NCI-H1417 treated with DMSO at 0.1 percent for 48 hours (cell line): ENCODE measurements around the gene FOLR2.

ENCODE experiments used
- DNase-seq: peaks from one replicate; lab custom pipeline; 2025; lab: John Stamatoyannopoulos, UW

Gene FOLR2

DNA sequence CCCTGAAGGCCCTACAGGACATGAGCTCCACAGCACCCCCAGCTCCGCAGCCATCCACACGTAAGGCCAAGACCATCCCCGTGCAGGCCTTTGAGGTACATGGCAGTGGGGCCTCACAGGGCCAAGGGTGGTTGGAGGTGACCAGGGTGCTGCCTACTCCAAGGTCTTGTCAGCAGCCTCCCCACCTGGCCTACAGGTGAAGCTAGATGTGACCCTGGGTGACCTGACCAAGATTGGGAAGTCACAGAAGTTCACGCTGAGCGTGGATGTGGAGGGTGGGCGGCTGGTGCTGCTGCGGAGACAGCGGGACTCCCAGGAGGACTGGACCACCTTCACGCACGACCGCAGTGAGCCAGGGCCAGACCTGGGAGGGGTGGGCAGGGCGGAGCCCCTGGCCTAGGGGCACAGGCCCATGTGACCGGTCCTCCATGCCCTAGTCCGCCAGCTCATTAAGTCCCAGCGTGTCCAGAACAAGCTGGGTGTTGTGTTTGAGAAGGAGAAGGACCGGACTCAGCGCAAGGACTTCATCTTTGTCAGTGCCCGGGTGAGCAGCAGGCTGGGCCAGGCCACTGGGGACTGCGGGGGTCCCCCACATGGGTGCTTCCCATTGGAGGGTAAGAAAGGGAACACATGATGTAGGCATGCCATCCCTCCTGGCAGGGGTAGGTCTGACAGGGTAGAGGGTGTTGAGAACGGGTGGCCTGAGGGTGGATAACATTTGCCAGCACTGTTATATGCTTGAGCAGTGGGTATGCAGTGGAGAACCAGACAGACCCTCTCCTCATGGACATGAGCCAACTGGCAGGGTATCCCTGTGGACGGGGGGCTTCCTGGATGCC lies 13.6 kb downstream of the FOLR2 start:
- no peak for DNase-seq

DNA sequence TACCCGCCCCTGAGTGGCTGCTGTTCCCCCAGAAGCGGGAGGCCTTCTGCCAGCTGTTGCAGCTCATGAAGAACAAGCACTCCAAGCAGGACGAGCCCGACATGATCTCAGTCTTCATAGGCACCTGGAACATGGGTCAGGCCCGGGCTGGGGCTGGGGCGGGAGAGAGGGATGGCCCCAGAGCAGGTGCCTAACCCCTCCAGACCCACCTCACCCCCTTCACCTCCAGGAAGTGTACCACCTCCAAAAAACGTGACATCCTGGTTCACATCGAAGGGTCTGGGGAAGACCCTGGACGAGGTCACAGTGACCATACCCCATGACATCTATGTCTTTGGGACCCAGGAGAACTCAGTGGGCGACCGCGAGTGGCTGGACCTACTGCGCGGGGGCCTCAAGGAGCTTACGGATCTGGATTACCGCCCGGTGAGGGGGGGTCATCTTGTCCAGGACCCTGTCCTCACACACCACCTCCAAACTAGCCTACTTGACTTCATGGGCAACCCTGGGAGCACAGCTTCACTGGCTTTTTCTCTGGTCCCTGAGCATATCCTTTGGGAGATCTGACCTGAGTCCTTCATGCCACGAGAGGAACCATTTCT lies 14.3 kb downstream of the FOLR2 start:
- no peak for DNase-seq

DNA sequence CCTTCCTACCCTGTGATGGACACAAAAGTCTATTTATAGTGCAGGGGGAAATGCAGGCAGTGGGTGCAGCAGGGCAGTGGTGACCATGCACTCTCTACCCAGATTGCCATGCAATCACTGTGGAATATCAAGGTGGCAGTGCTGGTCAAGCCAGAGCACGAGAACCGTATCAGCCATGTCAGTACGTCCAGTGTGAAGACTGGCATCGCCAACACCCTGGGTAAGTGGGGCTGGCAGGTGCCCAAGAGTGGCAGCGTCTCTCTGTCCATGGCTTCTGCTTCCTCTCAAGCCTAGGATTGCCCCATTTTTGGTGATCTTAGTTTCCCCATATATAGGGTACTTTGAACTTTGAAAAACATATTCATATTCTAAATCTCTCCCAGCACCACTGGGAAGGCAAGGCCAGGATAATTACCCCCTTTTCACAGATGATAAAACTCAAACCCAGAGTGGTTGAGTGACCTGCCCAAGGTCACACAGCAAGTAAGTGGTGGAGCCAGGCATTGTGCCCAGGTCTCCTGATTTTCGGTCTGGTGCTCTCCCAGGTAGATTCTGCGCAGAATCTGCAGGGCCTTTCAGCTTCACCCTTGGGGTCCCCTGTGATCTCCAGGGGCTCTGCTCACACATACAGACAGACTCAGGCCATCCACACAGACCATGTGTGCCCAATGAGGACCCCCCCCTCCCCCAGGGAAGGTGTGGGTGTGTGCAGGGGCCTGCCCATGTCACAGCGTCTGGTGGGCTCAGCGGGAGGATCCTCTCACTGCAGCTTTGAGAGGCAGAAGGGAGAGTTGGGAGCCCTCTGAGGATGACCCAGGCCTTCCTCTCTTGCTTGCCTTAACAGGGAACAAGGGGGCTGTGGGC lies 15.0 kb downstream of the FOLR2 start:
- DNase-seq = no peak

DNA sequence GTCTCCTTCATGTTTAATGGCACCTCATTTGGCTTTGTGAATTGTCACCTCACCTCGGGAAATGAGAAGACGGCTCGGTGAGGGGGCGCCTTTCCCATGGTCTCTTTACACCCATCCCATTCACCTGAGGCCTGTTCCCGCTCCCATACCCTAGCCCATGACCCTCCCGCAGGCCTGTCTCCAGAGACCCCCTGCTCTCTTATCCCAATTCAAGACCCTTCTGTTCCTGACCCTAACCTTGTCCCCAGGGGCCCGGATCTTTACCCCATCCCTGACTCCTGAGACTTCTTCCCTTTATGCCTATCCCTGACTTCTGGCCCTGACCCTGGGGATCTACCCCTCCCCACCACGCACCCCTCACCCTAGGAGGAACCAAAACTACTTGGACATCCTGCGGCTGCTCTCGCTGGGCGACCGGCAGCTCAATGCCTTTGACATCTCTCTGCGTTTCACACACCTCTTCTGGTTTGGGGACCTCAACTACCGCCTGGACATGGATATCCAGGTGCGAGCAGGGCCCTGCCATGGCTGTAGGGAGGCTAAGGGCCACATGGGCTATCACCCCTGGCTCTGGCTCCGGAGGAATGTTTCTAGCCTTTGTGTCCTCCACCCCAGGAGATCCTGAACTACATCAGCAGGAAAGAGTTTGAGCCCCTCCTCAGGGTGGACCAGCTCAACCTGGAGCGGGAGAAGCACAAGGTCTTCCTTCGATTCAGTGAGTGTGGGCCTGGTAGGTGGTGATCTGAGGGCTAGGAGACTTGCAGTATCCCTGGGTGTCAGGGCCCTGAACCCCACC lies 15.9 kb downstream of the FOLR2 start:
- no peak for DNase-seq

DNA sequence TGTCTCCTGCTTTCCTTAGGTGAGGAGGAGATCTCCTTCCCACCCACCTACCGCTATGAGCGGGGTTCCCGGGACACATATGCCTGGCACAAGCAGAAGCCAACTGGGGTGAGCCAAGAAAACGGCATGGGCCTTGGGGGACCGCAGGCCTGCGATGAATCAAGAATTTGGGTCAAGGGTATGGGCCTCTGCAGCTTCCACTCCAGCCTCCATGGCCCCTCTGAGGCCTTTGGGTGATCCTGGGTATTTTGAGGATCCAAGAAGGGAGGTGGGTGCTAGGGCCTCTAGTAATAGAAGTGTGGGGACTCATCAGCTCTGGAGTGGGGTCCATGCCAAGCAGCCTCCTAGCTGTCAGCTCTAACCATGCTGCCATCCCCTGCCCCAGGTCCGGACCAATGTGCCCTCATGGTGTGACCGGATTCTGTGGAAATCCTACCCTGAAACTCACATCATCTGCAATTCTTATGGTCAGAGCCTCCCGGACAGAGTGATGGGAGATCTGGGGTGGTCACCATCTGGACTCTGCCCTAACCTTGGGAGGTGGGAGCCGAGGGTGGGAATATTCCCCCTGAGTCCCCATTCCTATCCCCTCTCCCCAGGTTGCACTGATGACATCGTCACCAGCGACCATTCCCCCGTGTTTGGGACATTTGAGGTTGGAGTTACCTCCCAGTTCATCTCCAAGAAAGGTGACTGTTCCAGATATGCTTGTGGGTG lies 16.6 kb downstream of the FOLR2 start:
- no peak for DNase-seq

DNA sequence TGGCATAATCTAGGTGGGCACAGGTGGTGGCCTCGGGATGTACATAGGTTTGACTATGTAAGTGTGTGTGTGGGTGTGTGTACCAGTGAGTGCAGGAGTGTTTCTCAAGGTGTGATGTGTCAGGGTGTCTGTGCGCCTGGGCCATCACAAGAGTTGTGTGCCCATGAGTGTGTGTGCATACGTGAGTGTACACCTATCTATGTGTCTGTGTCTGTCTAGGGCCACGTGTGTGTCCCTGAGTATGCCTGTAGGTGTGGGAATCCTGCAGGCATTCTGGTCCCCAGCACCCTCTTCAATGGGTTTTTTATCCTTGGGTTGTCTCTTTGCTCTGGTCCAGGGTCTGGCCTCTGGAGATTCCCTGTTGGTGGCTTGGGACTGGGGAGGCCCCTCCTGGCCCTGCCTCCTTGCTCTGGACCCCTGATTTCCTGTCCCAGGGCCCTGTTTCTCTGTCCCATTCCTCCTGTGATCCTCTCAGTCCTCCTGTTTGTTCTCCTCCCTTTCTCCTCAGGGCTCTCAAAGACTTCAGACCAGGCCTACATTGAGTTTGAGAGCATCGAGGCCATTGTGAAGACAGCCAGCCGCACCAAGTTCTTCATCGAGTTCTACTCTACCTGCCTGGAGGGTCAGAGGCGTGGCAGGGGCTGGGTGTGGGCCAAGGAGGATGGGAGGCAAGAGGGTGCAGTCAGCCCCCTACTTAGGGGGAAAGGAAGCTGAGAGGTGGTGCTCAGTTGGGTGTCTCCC lies 17.3 kb downstream of the FOLR2 start:
- no peak for DNase-seq

DNA sequence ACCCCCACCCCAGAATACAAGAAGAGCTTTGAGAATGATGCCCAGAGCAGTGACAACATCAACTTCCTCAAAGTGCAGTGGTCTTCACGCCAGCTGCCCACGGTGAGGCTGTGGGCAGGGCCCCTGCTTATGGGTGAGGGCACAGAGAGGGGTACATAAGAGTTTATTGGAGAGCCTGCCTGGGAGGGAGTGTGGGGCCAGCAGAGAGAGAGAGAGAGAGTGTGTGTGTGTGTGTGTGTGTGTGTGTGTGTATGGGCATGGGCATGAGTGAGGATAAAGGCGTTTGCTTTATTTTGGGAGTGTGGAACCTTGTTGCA lies 17.9 kb downstream of the FOLR2 start:
- no peak for DNase-seq

GRCh38 chr11:72234920-72235319 lies 18.3 kb downstream of the FOLR2 start:
- no peak for DNase-seq

DNA sequence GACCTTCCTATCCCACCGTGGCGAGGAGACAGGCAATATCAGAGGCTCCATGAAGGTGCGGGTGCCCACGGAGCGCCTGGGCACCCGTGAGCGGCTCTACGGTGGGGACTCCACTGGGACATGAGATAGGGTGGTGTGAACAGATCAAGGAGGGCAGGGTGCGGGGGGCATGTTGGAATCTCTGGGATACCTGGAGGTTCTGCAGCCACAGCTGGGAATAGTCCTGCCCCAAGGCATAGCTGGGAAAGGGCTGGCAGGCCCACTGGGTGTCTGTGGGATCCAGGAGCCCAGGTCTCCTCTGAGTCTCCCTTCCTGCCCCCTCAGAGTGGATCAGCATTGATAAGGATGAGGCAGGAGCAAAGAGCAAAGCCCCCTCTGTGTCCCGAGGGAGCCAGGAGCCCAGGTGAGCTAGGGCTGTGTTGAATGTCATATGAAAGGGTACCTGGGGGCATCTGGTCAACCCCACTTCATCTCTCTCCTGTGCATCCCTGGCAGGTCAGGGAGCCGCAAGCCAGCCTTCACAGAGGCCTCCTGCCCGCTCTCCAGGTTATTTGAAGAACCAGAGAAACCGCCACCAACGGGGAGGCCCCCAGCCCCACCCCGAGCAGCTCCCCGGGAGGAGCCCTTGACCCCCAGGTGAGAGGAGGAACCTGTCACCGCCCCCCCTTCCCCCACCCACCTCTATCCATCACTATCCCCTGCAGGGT lies 18.9 kb downstream of the FOLR2 start:
- no peak for DNase-seq

DNA sequence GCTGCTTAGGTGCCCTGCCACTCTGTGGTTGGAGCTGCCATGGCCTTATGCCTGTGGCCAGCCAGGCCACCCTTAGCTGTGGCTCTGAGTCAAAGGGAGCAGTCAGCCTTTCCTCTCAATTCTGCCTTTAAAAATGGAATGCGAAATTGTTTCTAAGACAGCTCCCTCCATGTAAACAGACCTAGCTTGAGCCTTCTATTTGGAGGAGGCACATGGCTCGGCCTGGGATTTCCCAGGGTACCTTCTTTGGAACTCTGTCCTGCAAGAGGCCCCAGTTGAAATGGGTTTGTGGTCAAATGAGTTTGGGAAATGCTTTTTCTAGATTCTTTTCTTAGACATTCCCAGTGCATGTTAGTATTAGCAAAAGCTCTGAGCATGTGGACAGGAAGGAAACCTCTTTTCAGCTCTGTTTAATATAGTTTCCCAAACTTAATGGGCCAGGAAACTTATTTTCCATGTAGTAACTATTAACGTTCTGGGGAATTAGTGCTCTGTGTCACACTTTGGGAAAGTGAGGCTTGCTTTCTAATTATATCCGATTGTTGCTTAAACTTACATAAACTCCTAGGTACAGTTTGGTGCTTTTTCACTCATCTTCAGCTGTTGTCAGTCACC lies 19.6 kb downstream of the FOLR2 start:
- DNase-seq = no peak

GRCh38 chr11:72236774-72237111 lies 20.1 kb downstream of the FOLR2 start:
- no peak for DNase-seq

DNA sequence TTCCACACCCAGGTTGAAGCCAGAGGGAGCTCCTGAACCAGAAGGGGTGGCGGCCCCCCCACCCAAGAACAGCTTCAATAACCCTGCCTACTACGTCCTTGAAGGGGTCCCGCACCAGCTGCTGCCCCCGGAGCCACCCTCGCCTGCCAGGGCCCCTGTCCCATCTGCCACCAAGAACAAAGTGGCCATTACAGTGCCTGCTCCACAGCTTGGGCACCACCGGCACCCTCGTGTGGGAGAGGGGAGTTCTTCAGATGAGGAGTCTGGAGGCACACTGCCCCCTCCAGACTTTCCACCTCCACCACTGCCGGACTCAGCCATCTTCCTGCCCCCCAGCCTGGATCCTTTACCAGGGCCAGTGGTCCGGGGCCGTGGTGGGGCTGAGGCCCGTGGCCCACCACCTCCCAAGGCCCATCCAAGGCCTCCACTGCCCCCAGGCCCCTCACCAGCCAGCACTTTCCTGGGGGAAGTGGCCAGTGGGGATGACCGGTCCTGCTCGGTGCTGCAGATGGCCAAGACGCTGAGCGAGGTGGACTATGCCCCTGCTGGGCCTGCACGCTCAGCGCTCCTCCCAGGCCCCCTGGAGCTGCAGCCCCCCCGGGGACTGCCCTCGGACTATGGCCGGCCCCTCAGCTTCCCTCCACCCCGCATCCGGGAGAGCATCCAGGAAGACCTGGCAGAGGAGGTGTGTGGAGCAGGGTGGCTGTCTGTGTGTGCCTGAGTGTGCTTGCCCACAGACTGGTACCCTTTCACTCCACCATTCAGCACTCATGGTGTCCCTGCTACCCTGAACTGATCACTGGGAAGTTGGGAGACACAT lies 20.7 kb downstream of the FOLR2 start:
- DNase-seq = no peak

- no peak for DNase-seq
Measured at GRCh38 chr11:72238040-72238450, 21.5 kb downstream of the FOLR2 start.

DNA sequence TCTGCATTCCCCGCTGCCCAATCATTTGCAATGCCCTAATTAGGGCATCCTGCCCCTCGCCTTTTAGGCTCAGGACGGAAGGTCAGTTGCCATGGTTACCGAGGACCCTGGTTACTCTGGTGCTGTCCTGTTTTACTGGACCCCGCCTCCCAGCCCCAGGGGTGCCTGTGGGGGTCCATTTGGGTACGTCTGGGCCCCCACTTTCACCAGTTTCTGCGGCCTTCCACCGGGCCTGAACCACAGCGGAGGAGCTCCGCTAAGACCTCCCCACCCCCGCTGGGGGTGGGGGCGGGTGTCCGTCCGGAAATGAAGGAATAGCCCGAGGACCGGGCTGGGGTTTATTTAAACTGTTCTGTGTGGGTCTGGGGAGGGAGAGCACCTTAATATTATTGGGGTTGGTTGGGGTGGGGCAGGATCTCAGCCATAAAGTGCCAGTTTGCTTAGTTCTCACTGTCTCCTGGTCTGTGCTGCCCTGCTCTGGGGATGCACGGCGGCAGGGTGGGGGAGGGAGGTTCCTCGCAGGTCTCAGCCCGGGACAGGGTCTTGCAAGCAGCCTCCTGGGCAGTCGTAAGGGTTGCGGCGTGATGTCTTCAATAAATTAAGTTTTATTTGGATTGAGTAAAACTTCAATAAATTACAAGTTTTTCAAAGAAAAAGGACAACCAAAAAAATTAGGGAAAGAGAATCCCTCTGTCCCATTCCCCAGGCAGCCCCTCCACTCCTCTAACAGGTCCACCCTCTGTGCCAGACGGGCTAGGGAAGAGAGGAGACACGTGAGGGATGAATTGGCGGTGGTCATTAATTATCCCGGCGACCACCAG lies 22.1 kb downstream of the FOLR2 start:
- no peak for DNase-seq

DNA sequence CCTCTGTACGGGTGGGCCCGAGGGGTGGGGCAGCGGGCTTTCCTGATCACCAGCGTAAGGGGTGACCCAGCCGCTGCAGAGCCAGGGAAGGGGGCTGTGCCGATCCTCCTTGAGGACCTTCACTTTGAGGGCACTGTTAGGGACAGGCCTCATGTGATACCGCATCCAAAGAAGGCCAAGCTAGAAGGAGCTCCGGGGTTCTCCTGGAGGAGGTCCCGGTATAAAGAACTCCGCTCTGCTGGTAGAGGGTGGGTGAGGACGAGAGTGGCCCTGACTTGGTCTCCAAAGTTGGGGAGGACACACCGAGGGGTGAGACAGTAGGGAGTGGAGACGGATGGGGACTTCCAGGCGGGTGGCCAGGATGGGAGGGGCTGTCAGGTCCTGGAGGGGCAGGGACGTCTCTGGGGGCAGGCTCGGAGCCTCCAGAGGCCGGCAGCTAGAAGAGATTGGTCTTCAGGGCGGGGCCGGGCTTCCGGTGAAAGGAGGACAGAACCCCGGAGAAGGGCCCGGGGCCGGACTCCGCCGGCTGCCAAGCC lies 22.8 kb downstream of the FOLR2 start:
- DNase-seq = no peak

DNA sequence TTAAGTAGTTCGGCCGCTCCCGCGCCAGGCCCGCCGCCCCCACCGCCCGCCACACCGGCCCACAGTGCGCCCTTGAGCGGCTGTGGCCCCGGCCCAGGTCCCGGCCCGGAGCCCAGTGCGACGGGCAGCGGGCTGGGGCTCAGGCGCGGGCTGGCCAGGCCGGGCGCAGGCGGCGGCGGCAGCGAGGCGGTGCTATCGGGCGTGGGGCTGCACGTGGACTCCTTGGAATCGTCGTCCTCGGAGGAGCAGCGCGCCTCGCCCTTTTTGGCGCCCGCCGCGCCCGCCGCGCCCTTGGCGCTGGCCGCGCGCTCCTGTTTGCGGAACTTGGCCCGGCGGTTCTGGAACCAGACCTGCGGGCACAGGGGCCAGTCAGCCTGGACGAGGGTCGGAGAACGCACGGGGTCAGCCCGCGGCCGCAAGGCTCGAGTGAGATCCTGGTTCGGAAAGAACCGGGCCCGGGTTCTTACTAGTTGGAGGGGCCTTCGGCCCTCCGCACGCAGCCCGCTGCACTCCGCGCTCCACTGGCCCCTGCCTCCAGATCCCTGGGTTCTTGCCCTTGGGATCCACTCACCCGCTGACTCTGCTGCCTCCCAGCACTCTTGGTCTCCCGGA lies 23.4 kb downstream of the FOLR2 start:
- DNase-seq = no peak
